Endothelial cell of umbilical vein (primary cell): ENCODE measurements around the gene COX5B. TPM values are rescaled to one million over a fixed set of nuclear protein-coding genes. Genes with fewer than 3 reads are reported as not detected.
A peak's percentile ranks its signal among the peaks of the same experiment; 100 is the strongest.

Experiments
- BruUV-seq: library from RNA; stranded (reverse); fragments of 400-500 nt; replicated peaks from 2 replicates; lab custom pipeline; 2021; lab: Mats Ljungman, UMichigan
- CTCF ChIA-PET: fragments of 300-600, 350-600 bp; sonication (Branson Sonifier 250); formaldehyde crosslinking; loops from one replicate; lab custom pipeline; 2021; ENCODE audit warnings: antibody characterized with exemption, inconsistent platforms; lab: Charles Lee
- POLR2A ChIA-PET: fragments of 300-600, 350-600 bp; sonication (Branson Sonifier 250); formaldehyde crosslinking; loops from one replicate; lab custom pipeline; 2021; ENCODE audit warnings: antibody characterized with exemption, inconsistent platforms; lab: Charles Lee
- DNase-seq: peaks from one replicate; pipeline ENCODE4 v3.0.0-alpha.2; 2011; ENCODE audit warnings: low read depth, low spot score
- FAIRE-seq: peaks from 2 replicates; lab custom pipeline; 2011; peaks lifted over from hg19 to GRCh38; lab: Jason Lieb, UNC
- H2AFZ ChIP-seq: 2 replicates; pipeline ENCODE4 v1.6.0; 2012; ENCODE audit warnings: low read depth, low read length, control low read depth, inconsistent platforms
- H3K27ac ChIP-seq: 2 replicates; pipeline ENCODE4 v1.5.1; 2011; ENCODE audit warnings: low read depth, mild to moderate bottlenecking, control low read depth, low read length, moderate library complexity; ENCODE audit not compliant: insufficient read depth
- H3K27me3 ChIP-seq, 2 experiments: 2 replicates each; pipeline versions ENCODE4 v1.6.0 to v1.6.1; 2011; ENCODE audit warnings: low read length in 2 of 2, mixed read lengths in 1 of 2; ENCODE audit not compliant: control insufficient read depth in 2 of 2, insufficient read depth in 2 of 2
- H3K36me3 ChIP-seq, 2 experiments: 2 replicates in 1 of 2; 3 replicates in 1 of 2; pipeline ENCODE4 v1.5.1; 2011; ENCODE audit warnings: low read length in 2 of 2, mild to moderate bottlenecking in 1 of 2, moderate library complexity in 1 of 2; ENCODE audit not compliant: control insufficient read depth in 2 of 2, insufficient read depth in 2 of 2; ENCODE audit errors: extremely low read depth in 1 of 2
- H3K4me1 ChIP-seq: 3 replicates; pipeline ENCODE4 v1.5.1; 2011; ENCODE audit warnings: mild to moderate bottlenecking, low read length; ENCODE audit not compliant: control insufficient read depth, insufficient read depth; ENCODE audit errors: extremely low read depth
- H3K4me2 ChIP-seq: 2 replicates; pipeline ENCODE4 v1.6.1; 2011; ENCODE audit warnings: low read length, control low read depth, mixed read lengths; ENCODE audit not compliant: insufficient read depth
- H3K4me3 ChIP-seq, 3 experiments: fragments of 200-600 bp in 1 of 3; sonication (generic), shearing (Covaris generic) in 1 of 3; replicated peaks in 1 of 3; 2 replicates each; pipeline ENCODE4 v1.5.1; 2011 to 2016; ENCODE audit warnings: control low read depth in 3 of 3, low read length in 3 of 3, mild to moderate bottlenecking in 2 of 3, inconsistent platforms in 1 of 3, low read depth in 1 of 3, moderate library complexity in 1 of 3; ENCODE audit not compliant: insufficient read depth in 1 of 3
- H3K79me2 ChIP-seq: 2 replicates; pipeline ENCODE4 v1.6.0; 2012; ENCODE audit warnings: low read length, inconsistent platforms; ENCODE audit not compliant: control insufficient read depth, insufficient read depth
- H3K9ac ChIP-seq: replicated peaks from 2 replicates; pipeline ENCODE3; 2011; ENCODE audit warnings: low read length, control low read depth; ENCODE audit not compliant: insufficient read depth; ENCODE audit errors: extremely low read depth
- H3K9me1 ChIP-seq: replicated peaks from 3 replicates; pipeline ENCODE4 v1.6.0; 2011; ENCODE audit warnings: mild to moderate bottlenecking, low read length; ENCODE audit not compliant: control insufficient read depth, insufficient read depth; ENCODE audit errors: extremely low read depth
- H3K9me3 ChIP-seq: replicated peaks from 2 replicates; pipeline ENCODE4 v1.5.1; 2012; ENCODE audit warnings: low read length, inconsistent platforms; ENCODE audit not compliant: control insufficient read depth, insufficient read depth
- H4K20me1 ChIP-seq: replicated peaks from 2 replicates; pipeline ENCODE3; 2011; ENCODE audit warnings: mild to moderate bottlenecking, low read length; ENCODE audit not compliant: control insufficient read depth, insufficient read depth; ENCODE audit errors: extremely low read depth
- CTCF ChIP-seq, 2 donors: IDR thresholded peaks; 1 replicate in 1 of 2; 2 replicates in 1 of 2; pipeline ENCODE4 v1.5.1; 2011; ENCODE audit warnings: low read length in 2 of 2, mild to moderate bottlenecking in 2 of 2, moderate library complexity in 2 of 2, control low read depth in 1 of 2, inconsistent platforms in 1 of 2, low read depth in 1 of 2; ENCODE audit not compliant: insufficient read depth in 1 of 2; ENCODE audit errors: extremely low read depth in 1 of 2
- EZH2 ChIP-seq: IDR thresholded peaks from 2 replicates; pipeline ENCODE4 v1.6.1; 2012; ENCODE audit warnings: borderline replicate concordance, low read depth, mild to moderate bottlenecking, moderate library complexity, low read length, inconsistent platforms; ENCODE audit not compliant: severe bottlenecking
- GATA2 ChIP-seq: IDR thresholded peaks from 2 replicates; pipeline ENCODE4 v1.7.0; 2011; ENCODE audit warnings: low read depth, mild to moderate bottlenecking, moderate library complexity, mixed read lengths, low read length; ENCODE audit not compliant: insufficient read length, insufficient read depth
- JUN ChIP-seq: IDR thresholded peaks from 2 replicates; pipeline ENCODE4 v1.6.1; 2011; ENCODE audit warnings: borderline replicate concordance, low read depth; ENCODE audit not compliant: insufficient read length, insufficient read depth
- MAX ChIP-seq: IDR thresholded peaks from 2 replicates; pipeline ENCODE4 v1.6.1; 2011; ENCODE audit not compliant: insufficient read depth, insufficient read length
- POLR2A ChIP-seq: IDR thresholded peaks from 2 replicates; pipeline ENCODE4 v1.6.1; 2012; ENCODE audit warnings: low read depth, mild to moderate bottlenecking, control low read depth, low read length
- POLR2AphosphoS5 ChIP-seq: IDR thresholded peaks from 2 replicates; pipeline ENCODE4 v1.6.1; 2012; ENCODE audit warnings: low read depth, mild to moderate bottlenecking, control low read depth, low read length, moderate library complexity; ENCODE audit not compliant: insufficient read depth
- dilution Hi-C: fragments of 300-500 bp; cut with MboI; formaldehyde crosslinking; loops from one replicate; pipeline ENCODE4 v1.15.0; 2019; ENCODE audit warnings: low sequenced_read_pairs; ENCODE audit not compliant: extremely low pct_ligation_motif_present
- intact Hi-C: fragments of 100-400 bp; cut with micrococcal nuclease; formaldehyde crosslinking; loops from one replicate; pipeline ENCODE4 v1.10.0; 2022
- polyA plus RNA-seq, 4 experiments: library from polyadenylated mRNA; depleted of rRNA in 3 of 4; stranded (reverse) in 3 of 4; unstranded in 1 of 4; fragments of >200 nt; gene quantifications; 2 replicates each; pipeline versions ENCODE4 v1.2.1 to v1.2.3, GENCODE V29; 2011 to 2012; ENCODE audit warnings: missing spikeins in 1 of 4
- small RNA-seq: library from RNA; depleted of rRNA; stranded (forward); fragments of <200 nt; gene quantifications from one replicate; pipeline ENCODE3, GENCODE V24; 2012; ENCODE audit warnings: low replicate concordance, low read depth; ENCODE audit not compliant: insufficient read depth, insufficient read length
- total RNA-seq: library from RNA; stranded (reverse); gene quantifications from 2 replicates; pipeline ENCODE4 v1.2.3, GENCODE V29; 2021

The COX5B gene
- total and polyA plus RNA-seq, 2 donors (not counting 3 experiments of a cell fraction or from before 2014, with no cell fraction given): 167 to 329 TPM

GRCh38 chr2:97697252-97698235 lies 51.7 kb downstream of the COX5B start:
- peak; percentile 90 for FAIRE-seq
- Histone ChIP-seq H3K79me2 (no peaks in the 10 kb centered on the region), H3K4me1 (no peaks in the 10 kb centered on the region), H4K20me1 (no peaks in the 10 kb centered on the region), H3K27ac (no peak overlapping the region), H3K4me3 (no peak overlapping the region), H3K9me1 (no peaks in the 10 kb centered on the region), H3K9me3 (no peaks in the 10 kb centered on the region), H3K9ac (no peak overlapping the region), H3K36me3 (no peaks in the 10 kb centered on the region), H3K4me2 (no peak overlapping the region), H3K27me3 (peaks cover 2 to 3% of the 10 kb centered on the region in 2 experiments), H2AFZ (no peak overlapping the region)
- BruUV-seq: no TSS peak
- CTCF ChIA-PET: interaction anchor here (0.6 to 6.0 kb wide), 19 partner anchors 9 to 1634 kb away, joined by 3 to 226 read pairs (median 6); partner anchors contain the start of genes ACTR1B, ANKRD36B, COX5B and ZAP70
- POLR2A ChIA-PET: interaction anchor here (1.1 to 1.4 kb wide), 2 partner anchors 33 to 52 kb away, joined by 3 to 5 read pairs; partner anchors contain the start of genes ACTR1B and COX5B
- intact Hi-C loops (loop anchor here (1.0 to 10.0 kb wide), 2 partner anchors 53 to 107 kb away; partner anchors contain the start of gene COX5B), dilution Hi-C loops (no loop called here)
- DNase-seq: peak; percentile 85
- TF ChIP-seq POLR2AphosphoS5 (no peak), EZH2 (no peak), GATA2 (no peak), POLR2A (no peak), MAX (no peak), JUN (no peak), CTCF (IDR thresholded peaks at IDR 0.05; ENCODE audit: extremely low read depth in 1 of 2, insufficient read depth in 1 of 2, low read depth in 1 of 2, low read length in 2 of 2) (peak; percentile 83 to 86)

Small RNA genes within 50 kb of the gene (small RNA-seq; reads per million reads assigned to genes)
- gene RNU4-8P: 0.66 reads per million

Other genes with a start within 250 kb of the COX5B start
- gene ANKRD36B, start 56.2 kb upstream of the COX5B start, total RNA-seq: 47.0 and 79.8 TPM in 2 replicates
- gene ANKRD36B, start 56.2 kb upstream of the COX5B start, polyA plus RNA-seq: 9.8 and 10.9 TPM in 2 replicates
- 49.8 and 50.2 TPM in 2 replicates for gene ACTR1B, start 18.0 kb downstream of the COX5B start, total RNA-seq
- gene ACTR1B, start 18.0 kb downstream of the COX5B start, polyA plus RNA-seq: 60.9 and 68.4 TPM in 2 replicates
- 4.2 and 7.9 TPM in 2 replicates for gene C2orf92, start 23.7 kb downstream of the COX5B start, total RNA-seq
- 1.8 and 2.7 TPM in 2 replicates for gene C2orf92, start 23.7 kb downstream of the COX5B start, polyA plus RNA-seq
- gene ZAP70, start 67.5 kb downstream of the COX5B start, total RNA-seq: not detected in 2 replicates
- gene ZAP70, start 67.5 kb downstream of the COX5B start, polyA plus RNA-seq: 0.10 and 0.14 TPM in 2 replicates